Measurements from ENCODE around the gene ASTL.

Gene ASTL

DNA sequence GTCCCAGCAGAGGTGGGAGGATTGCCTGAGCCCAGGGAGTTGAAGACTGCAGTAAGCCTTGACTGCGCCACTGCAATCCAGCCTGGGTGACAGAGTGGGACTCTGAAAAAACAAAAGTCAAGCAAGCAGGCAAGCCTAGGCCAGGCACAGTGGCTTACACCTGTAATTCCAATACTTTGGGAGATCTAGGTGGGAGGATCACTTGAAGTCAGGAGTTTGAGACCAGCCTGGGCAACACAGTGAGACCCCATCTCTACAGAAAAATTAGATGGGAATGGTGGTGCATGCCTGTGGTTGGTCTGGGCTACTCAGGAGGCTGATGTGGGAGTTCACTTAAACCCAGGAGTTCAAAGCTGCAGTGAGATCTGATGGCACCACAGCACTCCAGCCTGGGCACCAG, 41.7 kb upstream of the ASTL start:
- H3K27ac ChIP-seq (ENCODE audit: low read depth, low read length) = no peak overlapping the region
- H2AFZ ChIP-seq (ENCODE audit: low read depth, low read length, severe bottlenecking) = no peak overlapping the region
- H3K9me2 ChIP-seq (replicated peaks; ENCODE audit: insufficient read depth, low read length) = no peaks in the 10 kb centered on the region
- H3K9me3 ChIP-seq (ENCODE audit: insufficient read depth, low read length) = no peaks in the 10 kb centered on the region
- H4K20me1 ChIP-seq (ENCODE audit: low read depth, low read length) = no peaks in the 10 kb centered on the region
- H3K4me2 ChIP-seq (ENCODE audit: low read depth, low read length, poor library complexity, severe bottlenecking) = no peak overlapping the region
- no peaks in the 10 kb centered on the region for H3K27me3 ChIP-seq (ENCODE audit: low read length)
- peaks cover under 1% of the 10 kb centered on the region; the same call in 1 of the 2 replicates for H3K36me3 ChIP-seq (ENCODE audit: low read length)
- H3K79me2 ChIP-seq (ENCODE audit: insufficient read depth, low read length) = no peaks in the 10 kb centered on the region
- H3K9ac ChIP-seq (ENCODE audit: low read length) = no peak overlapping the region
- peaks cover 4% of the 10 kb centered on the region; the same call in 1 of the 2 replicates for H3F3A ChIP-seq (ENCODE audit: insufficient read depth)
- TF ChIP-seq, protein P1, sequence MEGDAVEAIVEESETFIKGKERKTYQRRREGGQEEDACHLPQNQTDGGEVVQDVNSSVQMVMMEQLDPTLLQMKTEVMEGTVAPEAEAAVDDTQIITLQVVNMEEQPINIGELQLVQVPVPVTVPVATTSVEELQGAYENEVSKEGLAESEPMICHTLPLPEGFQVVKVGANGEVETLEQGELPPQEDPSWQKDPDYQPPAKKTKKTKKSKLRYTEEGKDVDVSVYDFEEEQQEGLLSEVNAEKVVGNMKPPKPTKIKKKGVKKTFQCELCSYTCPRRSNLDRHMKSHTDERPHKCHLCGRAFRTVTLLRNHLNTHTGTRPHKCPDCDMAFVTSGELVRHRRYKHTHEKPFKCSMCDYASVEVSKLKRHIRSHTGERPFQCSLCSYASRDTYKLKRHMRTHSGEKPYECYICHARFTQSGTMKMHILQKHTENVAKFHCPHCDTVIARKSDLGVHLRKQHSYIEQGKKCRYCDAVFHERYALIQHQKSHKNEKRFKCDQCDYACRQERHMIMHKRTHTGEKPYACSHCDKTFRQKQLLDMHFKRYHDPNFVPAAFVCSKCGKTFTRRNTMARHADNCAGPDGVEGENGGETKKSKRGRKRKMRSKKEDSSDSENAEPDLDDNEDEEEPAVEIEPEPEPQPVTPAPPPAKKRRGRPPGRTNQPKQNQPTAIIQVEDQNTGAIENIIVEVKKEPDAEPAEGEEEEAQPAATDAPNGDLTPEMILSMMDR (IDR thresholded peaks at IDR 0.05; ENCODE audit: insufficient read depth, low read length, poor library complexity, severe bottlenecking) = no peak
- TF ChIP-seq EZH2phosphoT487 (conservative IDR thresholded peaks at IDR 0.05; ENCODE audit: low read length) = no peak
- no peak overlapping the region for H3K4me3 ChIP-seq (ENCODE audit: insufficient read depth, low read length, poor library complexity, severe bottlenecking)

DNA sequence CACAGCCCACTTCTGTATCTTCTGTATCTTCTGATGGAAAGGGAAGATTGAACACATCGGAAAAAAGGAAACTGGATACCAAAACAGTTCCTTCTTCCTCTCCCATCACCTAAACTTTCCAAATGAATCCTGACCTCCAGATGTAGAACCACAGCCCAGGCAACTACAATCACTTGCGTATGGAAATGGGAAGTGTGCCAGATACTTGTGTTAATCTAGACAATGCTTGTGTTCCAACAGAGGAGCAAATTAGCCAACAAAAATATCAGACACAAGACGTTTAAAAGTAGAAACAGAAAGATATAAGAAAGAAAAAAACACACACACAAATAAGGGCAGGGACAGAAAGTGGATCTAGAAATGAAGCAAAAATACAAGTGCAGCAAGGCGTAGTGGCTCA, 38.4 kb upstream of the ASTL start:
- Histone ChIP-seq H3K4me3 (ENCODE audit: insufficient read depth, low read length, poor library complexity, severe bottlenecking) (no peak overlapping the region), H3K36me3 (ENCODE audit: low read length) (no peaks in the 10 kb centered on the region), H3K79me2 (ENCODE audit: insufficient read depth, low read length) (no peaks in the 10 kb centered on the region), H3K27ac (ENCODE audit: low read depth, low read length) (no peak overlapping the region), H3K4me2 (ENCODE audit: low read depth, low read length, poor library complexity, severe bottlenecking) (no peak overlapping the region), H3K9me2 (replicated peaks; ENCODE audit: insufficient read depth, low read length) (no peaks in the 10 kb centered on the region), H3K27me3 (ENCODE audit: low read length) (no peaks in the 10 kb centered on the region), H2AFZ (ENCODE audit: low read depth, low read length, severe bottlenecking) (no peak overlapping the region), H3K9ac (ENCODE audit: low read length) (no peak overlapping the region), H3F3A (ENCODE audit: insufficient read depth) (no peaks in the 10 kb centered on the region; the same call in 1 of the 2 replicates), H3K9me3 (ENCODE audit: insufficient read depth, low read length) (no peaks in the 10 kb centered on the region), H4K20me1 (ENCODE audit: low read depth, low read length) (no peaks in the 10 kb centered on the region)
- TF ChIP-seq, protein P1 (IDR thresholded peaks at IDR 0.05; ENCODE audit: insufficient read depth, low read length, poor library complexity, severe bottlenecking) = no peak
- TF ChIP-seq EZH2phosphoT487 (conservative IDR thresholded peaks at IDR 0.05; ENCODE audit: low read length) = no peak

DNA sequence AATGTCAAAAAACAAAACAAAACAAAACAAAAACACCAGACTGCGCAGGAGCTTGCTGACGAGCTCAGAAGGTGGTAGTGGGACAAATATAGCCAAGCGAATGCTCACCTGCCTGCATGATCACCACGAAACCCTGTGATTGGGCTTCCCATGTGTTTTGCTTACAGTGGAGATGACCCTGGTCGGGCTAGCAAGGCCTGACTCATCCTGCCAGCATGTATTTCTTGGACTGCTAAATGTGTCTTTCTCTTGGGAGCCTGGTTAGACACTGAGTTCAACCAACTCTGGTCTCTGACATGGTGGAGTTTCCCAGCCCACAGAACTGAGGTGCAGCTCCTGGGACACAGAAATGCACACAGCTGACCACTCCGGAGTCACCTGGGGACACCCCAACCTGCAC, 37.6 kb upstream of the ASTL start:
- no peak overlapping the region for H3K4me2 ChIP-seq (ENCODE audit: low read depth, low read length, poor library complexity, severe bottlenecking)
- no peaks in the 10 kb centered on the region for H3K79me2 ChIP-seq (ENCODE audit: insufficient read depth, low read length)
- no peak overlapping the region for H3K27ac ChIP-seq (ENCODE audit: low read depth, low read length)
- no peaks in the 10 kb centered on the region for H4K20me1 ChIP-seq (ENCODE audit: low read depth, low read length)
- H3K27me3 ChIP-seq (ENCODE audit: low read length) = no peaks in the 10 kb centered on the region
- TF ChIP-seq EZH2phosphoT487 (conservative IDR thresholded peaks at IDR 0.05; ENCODE audit: low read length) = no peak
- TF ChIP-seq, protein P1 (IDR thresholded peaks at IDR 0.05; ENCODE audit: insufficient read depth, low read length, poor library complexity, severe bottlenecking) = no peak
- no peak overlapping the region for H3K4me3 ChIP-seq (ENCODE audit: insufficient read depth, low read length, poor library complexity, severe bottlenecking)
- H3K9me2 ChIP-seq (replicated peaks; ENCODE audit: insufficient read depth, low read length) = no peaks in the 10 kb centered on the region
- no peaks in the 10 kb centered on the region for H3K36me3 ChIP-seq (ENCODE audit: low read length)
- no peaks in the 10 kb centered on the region for H3F3A ChIP-seq (ENCODE audit: insufficient read depth)
- no peak overlapping the region for H3K9ac ChIP-seq (ENCODE audit: low read length)
- no peaks in the 10 kb centered on the region for H3K9me3 ChIP-seq (ENCODE audit: insufficient read depth, low read length)
- no peak overlapping the region for H2AFZ ChIP-seq (ENCODE audit: low read depth, low read length, severe bottlenecking)
